ENCODE results near the gene SOHLH1.

GRCh38 chr9:135746565-135746964, 47.3 kb upstream of the SOHLH1 start:
- TF ChIP-seq, protein P1, sequence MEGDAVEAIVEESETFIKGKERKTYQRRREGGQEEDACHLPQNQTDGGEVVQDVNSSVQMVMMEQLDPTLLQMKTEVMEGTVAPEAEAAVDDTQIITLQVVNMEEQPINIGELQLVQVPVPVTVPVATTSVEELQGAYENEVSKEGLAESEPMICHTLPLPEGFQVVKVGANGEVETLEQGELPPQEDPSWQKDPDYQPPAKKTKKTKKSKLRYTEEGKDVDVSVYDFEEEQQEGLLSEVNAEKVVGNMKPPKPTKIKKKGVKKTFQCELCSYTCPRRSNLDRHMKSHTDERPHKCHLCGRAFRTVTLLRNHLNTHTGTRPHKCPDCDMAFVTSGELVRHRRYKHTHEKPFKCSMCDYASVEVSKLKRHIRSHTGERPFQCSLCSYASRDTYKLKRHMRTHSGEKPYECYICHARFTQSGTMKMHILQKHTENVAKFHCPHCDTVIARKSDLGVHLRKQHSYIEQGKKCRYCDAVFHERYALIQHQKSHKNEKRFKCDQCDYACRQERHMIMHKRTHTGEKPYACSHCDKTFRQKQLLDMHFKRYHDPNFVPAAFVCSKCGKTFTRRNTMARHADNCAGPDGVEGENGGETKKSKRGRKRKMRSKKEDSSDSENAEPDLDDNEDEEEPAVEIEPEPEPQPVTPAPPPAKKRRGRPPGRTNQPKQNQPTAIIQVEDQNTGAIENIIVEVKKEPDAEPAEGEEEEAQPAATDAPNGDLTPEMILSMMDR (IDR thresholded peaks at IDR 0.05; ENCODE audit: low read length), result no peak
- TF ChIP-seq EZH2 (optimal IDR thresholded peaks at IDR 0.05; ENCODE audit: low read depth, low read length), result no peak
